NCI-H524 treated with DMSO at 0.1 percent for 48 hours (cell line): ENCODE results near the gene MAN2C1.
"Not testable (repeated sequence)": the region's sequence is repeated elsewhere in the genome, so short reads cannot be mapped to it uniquely, and the experiment has no call there.

ENCODE experiments used
- DNase-seq: peaks from one replicate; lab custom pipeline; 2025; lab: John Stamatoyannopoulos, UW

MAN2C1 gene

GRCh38 chr15:75346796-75347221 lies 21.6 kb downstream of the MAN2C1 start, which contains the start of gene NEIL1:
NEIL1 (plus strand) TSS chr15:75347039; CDS start chr15:75348906, 1,867 bp downstream.
- no peak for DNase-seq

DNA sequence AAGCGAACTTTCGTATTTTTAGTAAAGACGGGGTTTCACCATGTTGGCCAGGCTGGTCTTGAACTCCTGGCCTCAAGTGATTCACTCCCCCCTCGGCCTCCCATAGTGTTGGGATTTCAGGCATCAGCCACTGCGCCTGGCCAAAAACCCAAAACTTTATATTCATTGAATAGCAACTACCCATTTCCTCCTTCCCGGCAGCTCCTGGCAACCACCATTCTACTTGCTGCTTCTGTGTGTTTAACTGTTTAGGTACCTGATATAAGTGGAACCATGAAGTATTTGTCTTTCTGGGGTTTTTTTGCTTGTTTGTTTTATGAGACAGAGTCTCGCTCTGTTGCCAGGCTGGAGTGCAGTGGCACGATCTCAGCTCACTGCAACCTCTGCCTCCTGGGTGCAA lies 24.5 kb downstream of the MAN2C1 start:
- DNase-seq = not testable (repeated sequence)

DNA sequence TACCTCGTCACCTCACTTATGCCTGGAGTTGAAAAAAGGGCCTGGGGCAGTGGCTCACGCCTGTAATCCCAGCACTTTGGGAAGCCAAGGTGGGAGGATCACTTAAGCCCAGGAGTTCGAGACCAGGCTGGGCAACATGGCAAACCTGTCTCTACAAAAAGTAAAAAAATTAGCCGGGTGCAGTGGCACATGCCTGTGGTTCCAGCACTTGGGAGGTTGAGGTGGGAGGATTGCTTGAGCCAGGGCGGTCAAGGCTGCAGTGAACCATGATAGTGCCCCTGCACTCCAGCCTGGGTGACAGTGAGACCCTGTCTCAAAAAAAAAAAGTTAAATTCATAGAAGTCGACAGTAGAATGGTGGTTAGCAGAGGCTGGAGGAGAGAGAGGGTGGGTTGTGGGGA lies 26.2 kb downstream of the MAN2C1 start:
- DNase-seq = no peak

DNA sequence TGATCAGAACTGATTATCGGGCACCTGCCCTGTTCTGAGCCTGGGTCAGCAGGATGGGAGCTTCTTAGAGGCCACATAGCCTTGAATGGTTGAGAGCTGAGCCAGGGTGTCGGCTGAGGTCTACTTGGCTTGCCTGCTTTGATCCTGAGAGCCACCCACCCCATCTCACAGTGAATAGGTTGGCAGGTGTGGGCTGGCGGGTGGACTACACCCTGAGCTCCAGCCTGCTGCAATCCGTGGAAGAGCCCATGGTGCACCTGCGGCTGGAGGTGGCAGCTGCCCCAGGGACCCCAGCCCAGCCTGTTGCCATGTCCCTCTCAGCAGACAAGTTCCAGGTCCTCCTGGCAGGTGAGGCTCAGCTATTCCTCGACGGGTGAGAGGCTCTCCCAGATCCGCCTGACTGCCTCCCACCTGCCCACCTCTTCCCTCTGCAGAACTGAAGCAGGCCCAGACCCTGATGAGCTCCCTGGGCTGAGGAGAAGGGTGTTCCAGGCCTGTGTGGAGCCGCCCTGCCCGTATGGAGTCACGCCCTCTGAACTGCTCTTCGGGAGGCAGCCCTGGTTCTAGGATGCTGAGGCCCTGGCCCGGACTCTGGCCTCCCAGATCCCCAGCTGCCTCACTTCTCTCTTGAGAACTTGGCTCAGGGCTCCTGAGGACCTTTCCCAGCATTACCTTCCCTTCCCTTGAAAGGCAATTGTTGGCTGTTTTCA lies 28.7 kb downstream of the MAN2C1 start:
- no peak for DNase-seq

GRCh38 chr15:75338661-75339240 lies 29.7 kb downstream of the MAN2C1 start:
- no peak for DNase-seq

DNA sequence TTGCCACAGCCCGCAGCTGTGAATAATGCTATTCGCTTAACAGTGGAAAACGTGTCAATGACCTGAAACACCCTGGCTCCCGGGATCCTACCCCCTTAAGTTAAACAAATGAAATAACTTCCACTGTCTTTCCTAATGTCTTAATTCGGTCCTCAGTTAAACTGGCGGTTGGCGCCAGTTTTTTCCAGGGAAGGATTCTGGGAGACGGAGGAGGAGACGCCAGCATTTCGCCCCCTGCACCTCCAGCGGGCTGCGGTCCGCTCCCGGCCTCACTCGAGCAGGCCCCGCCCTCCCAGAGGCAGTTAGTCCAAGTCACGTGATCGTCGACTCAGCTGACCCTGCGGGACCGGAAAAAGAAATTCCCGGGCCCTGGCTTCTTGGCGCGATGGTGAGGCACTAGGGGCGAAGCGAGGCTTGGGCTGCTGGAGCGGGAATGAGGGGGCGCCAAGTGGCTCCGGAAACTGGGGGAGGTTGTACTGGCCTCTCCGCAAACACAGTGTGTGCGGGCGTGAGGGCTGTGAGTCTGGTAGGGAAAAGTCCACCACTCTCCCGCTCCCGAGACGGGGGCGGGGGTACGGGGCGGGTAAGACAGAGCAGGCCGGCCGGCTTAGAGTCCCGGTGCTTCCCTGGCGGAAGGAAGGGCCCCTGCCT lies 32.6 kb downstream of the MAN2C1 start, which contains the start of gene COMMD4:
COMMD4 (plus strand) TSS at position 359 of the 651 bp plus-strand sequence; CDS start at position 386, 27 bp downstream.
- peak; percentile 65 for DNase-seq

DNA sequence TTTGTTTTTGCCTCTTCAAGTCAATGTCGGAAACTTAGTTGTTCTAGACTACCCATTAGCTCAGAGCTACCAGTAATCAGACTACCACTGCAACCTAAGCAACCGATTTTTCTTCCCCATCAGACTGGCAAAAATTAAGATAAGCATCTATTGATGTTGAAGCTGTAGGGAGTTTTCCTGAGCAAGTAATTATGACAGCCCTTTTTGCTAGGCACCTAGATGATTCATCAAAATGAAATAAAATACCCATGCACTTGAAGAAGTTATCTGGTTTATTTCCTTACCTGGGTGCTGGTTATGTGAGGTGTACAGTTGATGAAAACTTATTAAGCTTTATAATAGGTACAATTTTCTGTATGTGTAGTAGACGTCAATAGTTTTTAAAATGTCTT lies 33.1 kb downstream of the MAN2C1 start:
- no peak for DNase-seq

DNA sequence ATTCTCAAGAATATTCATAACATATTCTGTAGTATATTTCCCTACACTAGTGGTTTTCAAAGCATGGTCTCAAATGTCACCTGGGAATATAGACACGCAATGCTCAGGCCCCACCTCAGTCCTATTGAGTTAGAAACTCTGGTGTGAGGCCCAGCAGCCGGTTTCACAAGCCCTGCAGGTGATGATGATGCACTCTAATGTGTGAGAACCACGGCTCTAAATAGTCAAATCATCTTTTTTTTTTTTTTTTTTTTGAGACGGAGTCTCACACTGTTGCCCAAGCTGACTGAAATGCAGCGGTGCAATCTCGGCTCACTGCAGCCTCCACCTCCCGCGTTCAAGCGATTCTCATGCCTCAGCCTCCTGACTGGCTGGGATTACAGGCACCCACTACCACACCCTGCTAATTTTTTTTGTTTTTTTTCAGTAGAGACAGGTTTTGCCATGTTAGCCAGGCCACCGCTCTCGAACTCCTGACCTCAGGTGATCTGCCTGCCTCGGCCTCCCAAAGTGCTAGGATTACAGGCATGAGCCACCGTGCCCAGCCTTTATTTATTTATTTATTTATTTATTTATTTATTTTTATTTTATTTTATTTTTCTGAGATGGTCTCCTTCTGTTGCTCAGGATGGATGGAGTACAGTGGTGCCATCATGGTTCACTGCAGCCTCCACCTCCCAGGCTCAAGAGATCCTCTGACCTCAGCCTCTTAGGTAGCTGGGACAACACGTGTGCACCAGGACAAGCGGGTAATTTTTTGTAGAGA lies 34.6 kb downstream of the MAN2C1 start:
- not testable (repeated sequence) for DNase-seq

DNA sequence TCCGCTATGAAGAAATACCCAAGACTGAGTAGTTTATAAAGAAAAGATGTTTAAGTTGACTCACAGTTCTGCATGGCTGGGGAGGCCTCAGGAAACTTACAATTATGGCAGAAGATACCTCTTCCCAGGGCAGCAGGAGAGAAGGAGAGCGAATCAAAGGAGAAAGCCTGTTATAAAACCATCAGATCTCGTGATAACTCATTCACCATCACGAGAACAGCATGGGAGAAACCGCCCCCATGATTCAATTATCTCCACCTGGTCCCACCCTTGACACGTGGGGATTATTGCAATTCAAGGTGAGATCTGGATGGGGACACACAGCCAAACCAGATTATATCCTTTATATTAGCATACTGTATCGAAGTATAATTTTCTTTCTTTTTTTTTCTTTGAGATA lies 36.3 kb downstream of the MAN2C1 start:
- DNase-seq = not testable (repeated sequence)

DNA sequence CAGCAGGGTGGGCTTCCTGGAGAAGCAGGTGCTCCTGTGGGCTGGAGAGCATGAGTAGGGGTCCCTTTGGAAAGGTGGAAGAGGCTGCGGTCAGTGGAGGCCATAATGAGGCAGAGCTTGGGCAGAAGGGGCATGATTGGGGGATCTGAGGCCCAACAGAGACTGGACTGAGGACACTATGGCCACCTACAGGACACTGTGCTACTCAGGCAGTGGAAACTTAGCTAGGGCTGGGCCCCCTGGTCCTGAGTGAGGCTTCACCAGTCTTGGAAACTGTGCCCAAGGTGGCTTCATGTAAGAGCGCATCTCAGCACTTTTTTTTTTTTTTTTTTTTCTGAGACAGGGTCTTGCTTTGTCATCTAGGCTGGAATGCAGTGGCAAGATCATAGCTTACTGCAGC lies 38.8 kb downstream of the MAN2C1 start:
- no peak for DNase-seq

DNA sequence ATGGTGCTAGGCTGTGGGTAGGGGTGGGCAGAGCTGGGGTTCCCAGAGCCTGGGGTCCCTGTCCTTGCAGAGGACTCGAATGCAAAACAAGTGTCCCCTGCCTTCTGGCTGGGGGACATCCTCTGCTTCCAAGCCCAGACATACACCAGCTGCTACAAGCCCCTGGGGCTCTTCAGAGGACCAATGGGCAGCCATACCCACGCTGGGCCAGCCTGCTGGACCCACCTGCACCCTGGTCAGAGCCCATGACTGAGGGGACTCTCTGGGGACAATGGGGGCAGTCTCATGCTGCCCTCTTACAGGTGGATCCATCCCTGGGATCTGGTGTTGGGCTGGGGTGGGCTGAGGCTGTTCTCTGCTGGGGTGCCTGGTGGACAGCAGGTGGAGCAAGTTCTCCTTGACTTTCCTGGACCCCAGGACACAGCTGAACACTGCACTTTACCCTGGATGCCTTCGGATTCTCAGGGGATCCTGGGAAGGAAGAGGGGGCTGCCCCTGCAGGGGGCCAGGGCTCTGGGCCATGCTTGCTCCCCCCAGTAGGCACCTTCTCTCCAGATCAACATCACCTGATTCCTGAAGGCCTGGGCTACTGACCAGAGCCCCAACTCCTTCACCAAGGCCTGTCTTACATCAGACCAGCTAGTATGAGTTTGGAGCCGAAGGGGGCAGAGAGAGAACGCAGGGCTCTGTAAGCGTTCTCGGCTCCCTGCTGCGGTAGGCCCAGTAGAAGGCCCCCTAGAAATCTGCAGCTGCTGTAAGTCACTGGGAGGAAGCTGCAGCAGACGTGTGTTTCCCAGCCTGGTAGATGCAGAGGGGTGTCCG lies 39.7 kb downstream of the MAN2C1 start:
- DNase-seq = no peak

DNA sequence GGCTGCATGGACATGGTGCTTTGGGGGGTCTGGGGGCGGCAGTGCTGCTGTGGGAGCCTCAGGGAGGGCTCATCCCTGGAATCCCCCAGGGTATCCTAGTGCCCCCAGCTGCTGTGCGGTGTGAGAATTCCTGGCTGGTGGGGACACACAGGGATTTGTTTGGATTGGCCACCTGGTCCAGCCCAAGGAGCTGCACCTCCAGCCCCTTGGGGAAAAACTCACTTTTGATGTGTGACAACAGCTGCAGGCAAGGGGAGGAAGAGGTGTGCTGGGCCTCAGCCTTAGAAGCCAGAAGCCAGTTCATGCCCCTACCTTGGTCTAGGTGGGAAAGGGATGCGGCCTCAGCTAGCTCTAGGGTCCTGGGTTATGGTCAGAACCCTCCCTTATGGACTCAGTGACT lies 40.9 kb downstream of the MAN2C1 start:
- DNase-seq = no peak

DNA sequence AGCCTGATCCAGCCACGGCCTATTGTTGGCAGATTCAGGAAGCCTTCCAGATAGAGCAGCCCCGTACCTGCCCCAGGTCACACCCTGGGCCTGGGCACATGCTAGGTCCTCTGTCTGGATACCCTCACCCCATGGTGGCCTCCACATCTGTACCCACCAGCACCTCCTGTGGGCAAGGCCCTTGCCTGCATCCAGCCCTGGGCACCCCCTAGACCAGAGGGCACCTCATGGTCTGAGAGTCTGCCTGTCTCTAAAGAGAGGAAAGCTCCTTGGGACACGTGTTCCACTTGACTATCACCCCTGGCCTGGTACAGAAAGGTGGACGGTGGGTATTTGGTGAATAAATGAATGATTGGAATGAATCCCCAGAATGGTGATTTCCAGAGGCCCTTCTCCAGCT lies 41.4 kb downstream of the MAN2C1 start:
- DNase-seq = no peak

DNA sequence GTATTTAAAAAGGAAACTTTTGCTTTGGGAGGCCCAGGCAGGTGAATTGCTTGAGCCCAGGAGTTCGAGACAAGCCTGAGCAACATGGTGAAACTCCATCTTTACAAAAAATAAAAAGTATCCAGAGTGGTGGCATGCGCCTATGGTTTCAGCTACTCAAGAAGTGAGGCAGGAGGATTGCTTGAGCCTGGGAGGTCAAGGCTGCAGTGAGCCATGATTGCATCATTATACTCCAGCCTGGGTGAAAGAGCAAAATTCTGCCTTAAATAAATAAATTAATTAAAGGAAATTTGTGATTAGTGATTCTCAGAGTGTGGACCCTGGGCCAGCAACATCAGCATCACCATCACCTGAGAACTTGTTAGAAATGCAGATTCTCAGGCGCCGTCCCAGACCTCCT lies 42.5 kb downstream of the MAN2C1 start:
- DNase-seq = no peak

GRCh38 chr15:75321711-75322110 lies 46.7 kb downstream of the MAN2C1 start:
- DNase-seq = no peak

GRCh38 chr15:75319231-75319897 lies 49.0 kb downstream of the MAN2C1 start:
- DNase-seq = not testable (repeated sequence)

GRCh38 chr15:75314552-75315290 lies 53.7 kb downstream of the MAN2C1 start:
- no peak for DNase-seq

GRCh38 chr15:75313116-75313845 lies 55.1 kb downstream of the MAN2C1 start:
- no peak for DNase-seq

DNA sequence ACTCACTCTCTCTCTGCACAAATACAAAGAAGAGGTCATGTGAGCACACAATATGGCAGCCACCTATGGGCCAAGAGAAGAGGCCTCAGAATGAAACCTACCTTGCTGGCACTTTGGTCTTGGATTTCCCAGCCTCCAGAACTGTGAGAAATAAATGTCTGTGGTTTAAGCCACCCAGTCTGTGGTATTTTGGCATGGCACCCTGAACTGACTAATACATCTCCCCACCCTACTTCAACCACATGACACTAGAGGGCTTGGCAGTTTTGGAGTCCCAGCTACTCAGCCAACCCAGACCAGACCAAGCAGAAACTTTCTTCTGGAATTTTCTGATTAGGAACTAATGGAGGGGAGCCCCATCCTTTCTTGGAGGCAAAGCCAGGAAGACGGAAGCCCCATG lies 55.9 kb downstream of the MAN2C1 start:
- not testable (repeated sequence) for DNase-seq

DNA sequence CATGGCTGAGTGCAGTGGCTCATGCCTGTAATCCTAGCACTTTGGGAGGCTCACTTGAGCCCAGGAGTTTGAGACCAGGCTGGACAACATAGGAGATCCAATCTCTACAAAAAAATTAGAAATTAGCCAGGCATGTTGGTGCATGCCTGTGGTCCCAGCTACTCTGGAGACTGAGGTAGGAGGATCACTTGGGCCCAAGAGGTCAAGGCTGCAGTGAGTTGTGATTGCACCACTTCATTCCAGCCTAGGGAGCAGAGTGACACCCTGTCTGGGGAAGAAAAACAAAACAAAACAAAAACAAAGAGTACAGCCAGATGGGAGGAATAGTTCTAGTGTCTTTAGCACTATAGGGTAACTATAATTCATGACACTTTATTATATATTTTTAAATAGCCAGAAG lies 58.7 kb downstream of the MAN2C1 start:
- DNase-seq = no peak
